KOPT-K1 (cell line): ENCODE measurements around the gene TUBB4B.

Experiments used
- H3K27ac ChIP-seq: fragments of 200-600 bp; sonication (generic); 2 replicates; pipeline ENCODE4 v1.5.1; 2016; ENCODE audit warnings: antibody characterized with exemption, mild to moderate bottlenecking, low read depth, low read length; ENCODE audit not compliant: poor library complexity, severe bottlenecking
- H3K36me3 ChIP-seq: fragments of 200-600 bp; sonication (generic); 2 replicates; pipeline ENCODE4 v1.5.1; 2017; ENCODE audit warnings: antibody characterized with exemption, mild to moderate bottlenecking, low read length, moderate library complexity; ENCODE audit not compliant: insufficient read depth
- H3K9me3 ChIP-seq: fragments of 200-600 bp; sonication (generic); 2 replicates; pipeline ENCODE4 v1.5.1; 2017; ENCODE audit warnings: antibody characterized with exemption, low read length, mild to moderate bottlenecking; ENCODE audit not compliant: insufficient read depth, poor library complexity, severe bottlenecking

Gene TUBB4B

DNA sequence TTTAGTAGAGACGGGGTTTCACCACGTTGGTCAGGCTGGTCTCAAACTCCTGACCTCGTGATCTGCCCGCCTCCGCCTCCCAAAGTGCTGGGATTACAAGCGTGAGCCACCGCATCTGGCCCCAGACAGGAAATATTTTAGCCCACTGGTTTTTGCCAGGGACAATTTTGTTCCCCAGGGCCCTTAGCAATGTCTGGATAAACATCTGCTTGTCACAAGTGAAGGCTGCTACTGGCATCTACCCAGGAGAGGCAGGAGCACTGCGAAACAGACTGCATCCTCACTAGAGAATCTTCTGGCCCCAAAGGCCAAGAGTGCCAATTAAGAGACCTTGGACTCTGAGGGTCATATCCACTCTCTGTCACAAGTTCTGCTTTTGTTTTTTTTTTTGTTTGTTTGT, 38.1 kb upstream of the TUBB4B start:
- Histone ChIP-seq H3K36me3 (peaks cover 10% of the 10 kb centered on the region; the same call in 1 of the 2 replicates), H3K27ac (no peak overlapping the region), H3K9me3 (no peaks in the 10 kb centered on the region)

DNA sequence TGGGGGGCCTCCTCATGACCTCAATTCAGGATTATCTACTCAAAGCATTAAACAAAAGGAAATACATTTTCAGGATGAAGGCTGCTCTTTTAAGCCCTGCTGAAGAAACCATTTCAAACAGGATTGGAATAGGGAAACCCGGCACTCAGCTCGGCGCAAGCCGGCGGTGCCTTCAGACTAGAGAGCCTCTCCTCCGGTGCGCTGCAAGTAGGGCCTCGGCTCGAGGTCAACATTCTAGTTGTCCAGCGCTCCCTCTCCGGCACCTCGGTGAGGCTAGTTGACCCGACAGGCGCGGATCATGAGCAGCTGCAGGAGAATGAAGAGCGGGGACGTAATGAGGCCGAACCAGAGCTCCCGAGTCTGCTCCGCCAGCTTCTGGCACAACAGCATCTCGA, 36.4 kb upstream of the TUBB4B start:
- Histone ChIP-seq H3K36me3 (peaks cover 25% of the 10 kb centered on the region), H3K9me3 (no peaks in the 10 kb centered on the region), H3K27ac (peak overlapping the region; percentile 76)

DNA sequence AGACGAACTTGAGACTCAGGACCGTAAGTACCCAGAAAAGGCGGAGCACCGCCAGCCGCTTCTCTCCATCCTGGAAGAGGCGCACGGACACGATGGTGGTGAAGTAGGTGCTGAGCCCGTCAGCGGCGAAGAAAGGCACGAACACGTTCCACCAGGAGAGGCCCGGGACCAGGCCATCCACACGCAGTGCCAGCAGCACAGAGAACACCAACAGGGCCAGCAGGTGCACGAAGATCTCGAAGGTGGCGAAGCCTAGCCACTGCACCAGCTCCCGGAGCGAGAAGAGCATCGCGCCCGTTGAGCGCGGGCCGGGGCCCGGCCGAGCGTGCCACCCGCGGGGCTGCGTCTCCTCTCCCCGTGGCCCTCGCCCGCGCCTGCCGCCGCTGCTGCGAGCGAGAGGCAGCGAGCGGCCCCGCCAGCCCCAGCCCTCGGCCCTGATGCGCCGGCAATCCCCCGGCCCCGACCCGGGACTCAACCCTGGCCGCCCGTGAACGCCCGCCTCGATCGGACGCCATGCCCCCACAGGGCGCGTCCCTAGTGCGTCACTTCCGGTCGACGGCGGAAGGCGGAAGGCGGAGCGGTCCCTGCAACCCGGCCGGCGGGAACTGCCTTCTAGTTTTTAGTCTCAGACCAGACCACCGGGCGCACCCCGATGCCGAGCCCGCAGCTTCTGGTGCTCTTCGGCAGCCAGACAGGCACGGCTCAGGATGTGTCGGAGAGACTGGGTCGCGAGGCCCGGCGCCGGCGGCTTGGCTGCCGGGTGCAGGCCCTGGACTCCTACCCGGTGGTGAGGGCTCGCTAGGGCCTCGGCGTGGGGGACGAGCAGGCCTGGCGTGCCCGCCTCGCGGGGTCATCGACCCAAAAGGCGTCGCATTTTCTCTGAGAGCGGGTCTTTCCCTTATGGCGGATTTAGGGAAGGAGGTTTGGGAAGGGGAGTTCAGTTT, 35.7 kb upstream of the TUBB4B start, which contains the start of the genes NDOR1 and TMEM203:
TSS of gene NDOR1 (plus strand) at position 575 of the 944 bp plus-strand sequence. CDS start at position 653, 78 bp downstream.
TSS of gene TMEM203 (minus strand) at position 523 of the 944 bp plus-strand sequence. CDS start at position 289, 234 bp downstream.
- H3K9me3 ChIP-seq, result no peaks in the 10 kb centered on the region
- peak within 1 kb of the TSS; percentile 76 for H3K27ac ChIP-seq

DNA sequence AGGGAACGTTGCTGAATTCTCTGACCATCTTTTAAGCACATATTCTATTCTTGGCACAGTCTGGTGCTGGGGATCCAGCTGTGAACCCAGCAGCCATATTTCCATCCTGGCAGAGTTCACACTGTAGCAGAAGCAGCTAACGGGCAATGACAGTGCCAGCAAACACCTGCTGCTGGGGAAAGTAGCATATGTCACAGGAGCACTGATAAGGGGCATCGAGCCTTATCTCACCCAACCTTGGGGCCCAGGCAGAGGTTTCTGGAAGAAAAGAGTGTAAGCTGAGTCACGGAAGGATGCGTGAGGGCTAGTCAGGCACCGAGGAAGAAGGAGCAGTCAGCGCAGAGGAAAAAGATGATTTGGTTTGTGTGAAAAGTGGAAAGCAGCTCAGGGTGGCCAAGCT, 34.5 kb upstream of the TUBB4B start:
- H3K36me3 ChIP-seq, result peaks cover 42% of the 10 kb centered on the region
- peak overlapping the region; percentile 76 for H3K27ac ChIP-seq
- no peaks in the 10 kb centered on the region for H3K9me3 ChIP-seq

More for the DNA sequence above, 35.7 kb upstream of the TUBB4B start, which contains the start of the genes NDOR1 and TMEM203:
- peaks cover 31% of the 10 kb centered on the region for H3K36me3 ChIP-seq

DNA sequence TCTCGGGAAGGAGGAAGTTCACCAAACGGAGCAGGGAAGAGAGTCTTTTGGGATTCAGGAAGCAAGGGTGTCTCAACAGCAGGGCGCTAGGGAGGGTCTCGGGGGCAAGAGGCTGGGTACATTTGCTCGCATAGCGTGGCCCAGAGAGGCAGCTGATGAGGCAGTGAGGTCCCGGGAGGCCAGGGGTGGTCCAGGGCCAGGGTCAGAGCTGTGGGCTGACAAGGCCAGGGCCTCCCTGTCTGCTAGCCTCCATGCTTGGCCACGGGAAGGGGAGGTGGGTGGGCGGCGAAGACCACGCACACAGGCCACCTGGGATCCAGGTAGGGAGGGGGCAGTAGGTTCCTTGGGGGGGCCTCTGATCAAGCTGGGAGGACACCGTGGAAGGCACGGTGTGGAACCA, 29.6 kb upstream of the TUBB4B start:
- Histone ChIP-seq H3K36me3 (peaks cover 84% of the 10 kb centered on the region), H3K27ac (no peak overlapping the region)

DNA sequence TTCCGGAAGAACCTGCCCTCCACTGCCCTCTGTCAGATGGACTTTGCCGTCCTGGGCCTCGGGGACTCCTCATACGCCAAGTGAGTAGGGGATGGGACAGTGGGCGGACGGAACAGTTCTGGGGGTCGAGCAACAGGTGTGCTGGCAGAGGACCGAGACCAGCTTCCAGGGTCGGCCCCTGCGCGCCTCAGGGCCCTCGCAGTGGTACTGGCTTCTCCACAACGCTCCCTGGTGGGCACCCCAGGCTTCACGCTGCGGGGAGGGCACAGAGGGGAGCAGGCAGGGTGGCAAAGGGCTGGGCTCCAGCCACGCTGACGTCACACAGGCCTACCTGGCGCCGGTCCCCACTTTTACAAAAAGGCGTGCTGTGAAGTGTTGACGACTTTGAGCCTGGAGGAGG, 28.6 kb upstream of the TUBB4B start:
- Histone ChIP-seq H3K36me3 (peaks cover 86% of the 10 kb centered on the region), H3K9me3 (no peaks in the 10 kb centered on the region), H3K27ac (no peak overlapping the region)

More for the DNA sequence above, 29.6 kb upstream of the TUBB4B start:
- H3K9me3 ChIP-seq, result no peaks in the 10 kb centered on the region

DNA sequence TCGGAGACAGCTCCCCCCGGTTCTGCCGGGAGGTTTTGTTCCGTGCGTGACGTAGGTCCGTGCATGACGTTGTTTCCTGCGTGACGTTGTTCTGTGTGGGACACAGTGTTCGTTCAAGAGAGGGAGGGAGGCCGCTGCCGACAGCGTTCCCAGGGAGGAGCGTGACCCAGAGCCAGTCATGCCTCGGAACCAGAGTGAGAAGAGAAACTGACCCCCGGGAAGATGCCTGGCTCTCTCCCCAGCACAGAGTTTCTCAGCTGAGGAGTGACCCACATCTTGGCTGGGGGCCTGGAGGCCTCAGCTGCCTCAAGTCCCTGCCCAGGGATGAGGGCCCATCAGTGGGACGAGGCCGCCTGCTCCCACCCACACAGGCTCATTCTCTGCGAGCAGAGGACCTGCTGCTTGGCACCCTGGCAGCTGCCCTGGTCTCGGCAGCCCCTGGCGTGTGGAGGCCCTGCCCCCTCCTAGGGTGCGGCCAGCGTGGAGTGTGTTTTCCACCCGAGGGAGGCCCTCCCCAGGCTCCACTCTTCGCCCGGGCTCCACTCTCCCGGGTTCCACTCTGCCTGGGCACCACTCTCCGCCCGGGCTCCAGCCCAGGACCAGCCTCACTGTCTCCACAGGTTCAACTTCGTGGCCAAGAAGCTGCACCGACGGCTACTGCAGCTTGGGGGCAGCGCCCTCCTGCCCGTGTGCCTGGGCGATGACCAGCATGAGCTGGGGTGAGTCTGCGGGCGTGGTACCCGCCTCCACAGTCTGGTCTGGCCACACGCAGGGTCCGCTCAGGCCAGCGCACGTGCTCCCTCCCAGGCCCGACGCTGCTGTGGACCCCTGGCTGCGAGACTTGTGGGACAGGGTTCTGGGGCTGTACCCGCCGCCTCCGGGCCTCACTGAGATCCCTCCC, 27.7 kb upstream of the TUBB4B start:
- Histone ChIP-seq H3K27ac (no peak overlapping the region), H3K36me3 (peaks cover 84% of the 10 kb centered on the region), H3K9me3 (no peaks in the 10 kb centered on the region)

DNA sequence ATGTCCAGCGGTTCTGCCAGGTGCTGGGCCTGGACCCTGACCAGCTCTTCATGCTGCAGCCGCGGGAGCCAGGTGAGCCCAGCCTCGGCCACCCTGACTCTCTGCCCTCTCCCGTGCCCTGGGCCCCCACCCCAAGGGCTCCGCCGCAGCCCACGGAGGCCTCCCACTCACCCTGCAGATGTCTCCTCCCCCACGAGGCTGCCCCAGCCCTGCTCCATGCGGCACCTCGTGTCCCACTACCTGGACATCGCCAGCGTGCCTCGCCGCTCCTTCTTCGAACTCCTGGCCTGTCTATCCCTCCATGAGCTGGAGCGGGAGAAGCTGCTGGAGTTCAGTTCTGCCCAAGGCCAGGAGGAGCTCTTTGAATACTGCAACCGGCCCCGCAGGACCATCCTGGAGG, 26.5 kb upstream of the TUBB4B start:
- peaks cover 79% of the 10 kb centered on the region for H3K36me3 ChIP-seq
- no peaks in the 10 kb centered on the region for H3K9me3 ChIP-seq
- H3K27ac ChIP-seq, result no peak overlapping the region

DNA sequence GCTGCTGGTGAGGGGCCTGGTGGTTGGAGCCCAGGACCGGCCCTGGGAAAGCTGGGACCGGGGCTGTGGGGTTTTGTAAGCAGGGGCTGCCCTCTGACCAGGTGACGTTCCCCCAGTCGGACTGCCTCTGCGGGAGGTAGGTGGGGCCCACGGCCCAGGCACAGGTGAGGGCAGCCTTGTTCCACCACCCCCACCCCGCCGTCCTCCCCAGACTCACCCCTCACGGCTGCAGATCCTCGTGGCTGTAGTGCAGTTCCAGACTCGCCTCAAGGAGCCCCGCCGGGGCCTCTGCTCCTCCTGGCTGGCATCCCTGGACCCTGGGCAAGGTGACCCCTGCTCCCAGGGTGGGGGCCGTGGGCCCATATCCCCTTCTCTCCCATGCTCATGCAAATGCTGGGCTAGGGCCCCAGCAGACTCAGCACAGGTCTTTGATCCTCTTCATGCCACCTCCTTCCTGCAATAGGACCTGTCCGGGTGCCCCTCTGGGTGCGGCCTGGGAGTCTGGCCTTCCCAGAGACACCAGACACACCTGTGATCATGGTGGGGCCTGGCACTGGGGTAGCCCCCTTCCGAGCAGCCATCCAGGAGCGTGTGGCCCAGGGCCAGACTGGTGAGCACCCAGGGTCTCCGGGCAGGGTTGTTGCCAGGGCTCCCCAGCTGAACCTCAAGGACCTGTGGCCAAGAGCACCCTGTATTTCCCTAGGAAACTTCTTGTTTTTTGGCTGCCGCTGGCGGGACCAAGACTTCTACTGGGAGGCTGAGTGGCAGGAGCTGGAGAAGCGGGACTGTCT, 25.7 kb upstream of the TUBB4B start:
- Histone ChIP-seq H3K9me3 (no peaks in the 10 kb centered on the region), H3K27ac (no peak overlapping the region), H3K36me3 (peaks cover 72% of the 10 kb centered on the region; the same call in 1 of the 2 replicates)

DNA sequence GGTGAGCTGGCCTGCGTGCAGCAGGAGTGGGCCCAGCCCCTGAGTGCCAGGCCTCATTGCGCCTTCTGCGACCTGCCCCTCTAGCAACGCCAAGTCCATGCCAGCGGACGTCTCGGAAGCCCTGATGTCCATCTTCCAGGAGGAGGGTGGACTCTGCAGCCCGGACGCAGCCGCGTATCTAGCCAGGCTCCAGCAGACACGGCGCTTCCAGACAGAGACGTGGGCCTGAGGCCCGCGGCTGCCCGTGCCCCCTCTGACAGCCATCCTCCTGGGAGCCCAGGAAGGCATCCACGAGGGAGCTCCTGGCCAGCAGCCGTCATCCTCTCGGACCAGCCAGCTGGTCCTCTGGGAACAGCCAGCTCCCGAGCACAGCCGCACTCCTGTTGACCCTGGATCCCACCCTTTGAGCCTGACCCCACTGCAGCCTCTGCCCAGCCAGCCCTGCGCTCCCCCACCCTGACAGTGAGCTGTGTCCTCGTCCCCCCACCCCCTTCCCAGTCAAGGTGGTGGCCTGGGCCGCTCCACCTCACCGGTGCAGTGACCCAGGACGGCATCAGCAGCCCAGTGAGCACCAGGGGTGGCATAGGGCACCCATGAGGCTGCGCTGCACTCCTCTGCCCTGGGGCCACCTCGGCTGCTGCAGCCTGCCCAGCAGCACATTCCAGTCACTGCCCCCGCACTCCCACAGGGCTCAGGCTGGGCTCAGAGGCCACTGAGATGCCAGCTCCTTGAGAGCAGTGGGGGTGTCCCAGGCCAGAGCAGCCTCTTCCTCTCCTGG, 24.7 kb upstream of the TUBB4B start:
- H3K27ac ChIP-seq, result no peak overlapping the region
- H3K36me3 ChIP-seq, result peaks cover 63% of the 10 kb centered on the region; the same call in 1 of the 2 replicates

DNA sequence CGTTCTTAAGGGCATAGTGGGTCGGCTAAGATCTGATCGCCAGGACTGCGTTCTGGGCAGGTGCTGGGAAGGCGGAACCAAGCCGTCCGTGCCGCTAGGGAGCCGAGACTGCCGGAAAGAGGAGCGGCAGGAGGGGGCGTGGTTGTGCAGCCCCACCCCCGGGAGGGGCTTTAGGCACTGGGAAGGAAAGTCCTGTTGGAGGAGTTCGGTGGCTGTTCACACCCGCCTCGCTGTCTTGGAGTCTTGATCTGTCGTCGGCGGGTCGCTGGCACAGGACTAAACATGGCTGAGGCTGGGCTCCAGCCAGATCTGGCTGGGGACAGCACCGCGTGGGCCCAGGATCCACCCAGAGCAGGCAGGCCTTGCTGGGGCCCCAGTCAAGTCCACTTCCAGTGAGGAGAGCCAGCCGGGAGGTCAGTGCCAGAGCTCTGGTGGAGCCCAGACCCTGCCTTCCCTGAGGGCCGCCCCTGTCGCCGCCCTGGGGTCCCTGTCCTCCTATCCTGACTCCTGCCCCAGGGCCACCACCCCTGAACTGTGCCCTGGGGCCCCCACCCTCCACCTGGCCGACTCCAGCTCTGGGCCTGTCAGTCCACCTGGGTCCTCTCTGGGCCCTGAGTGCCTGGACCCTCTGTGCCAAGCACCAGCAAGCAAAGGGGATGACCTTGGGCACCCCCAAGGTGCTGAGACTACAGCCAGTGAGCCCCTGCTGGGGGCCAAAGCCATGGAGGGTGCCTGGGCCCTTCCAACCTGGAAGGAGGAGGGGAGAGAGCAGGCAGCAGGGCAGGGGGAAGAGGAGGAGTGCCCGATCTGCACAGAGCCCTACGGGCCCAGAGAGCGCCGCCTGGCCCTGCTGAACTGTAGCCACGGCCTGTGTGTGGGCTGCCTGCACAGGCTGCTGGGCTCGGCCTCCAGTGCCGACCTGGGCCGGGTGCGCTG, 23.5 kb upstream of the TUBB4B start:
- Histone ChIP-seq H3K9me3 (no peaks in the 10 kb centered on the region), H3K36me3 (peaks cover 58% of the 10 kb centered on the region; the same call in 1 of the 2 replicates), H3K27ac (no peak overlapping the region)

More for the DNA sequence above, 24.7 kb upstream of the TUBB4B start:
- no peaks in the 10 kb centered on the region for H3K9me3 ChIP-seq

DNA sequence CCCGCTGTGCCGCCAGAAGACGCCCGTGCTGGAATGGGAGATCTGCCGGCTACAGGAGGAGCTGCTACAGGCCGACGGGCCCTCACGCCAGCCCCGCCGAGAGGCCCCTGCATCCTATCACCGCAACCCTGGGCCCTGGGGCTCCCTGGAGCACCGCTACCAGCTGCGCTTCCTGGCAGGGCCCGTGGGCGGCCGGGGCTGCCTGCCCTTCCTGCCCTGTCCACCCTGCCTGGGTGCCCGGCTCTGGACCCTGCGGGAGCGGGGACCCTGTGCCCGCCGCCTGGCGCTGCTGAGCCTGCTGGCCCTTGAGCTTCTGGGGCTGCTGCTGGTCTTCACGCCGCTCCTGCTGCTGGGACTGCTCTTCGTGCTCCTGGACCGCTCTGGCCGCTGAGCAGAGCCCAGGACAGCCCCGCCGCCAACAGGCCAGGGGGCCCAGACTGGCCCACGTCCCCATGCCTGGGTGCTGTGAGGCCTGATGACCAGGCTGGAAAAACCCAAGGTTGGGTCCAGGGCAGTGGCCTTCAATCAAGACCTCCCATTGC, 22.8 kb upstream of the TUBB4B start:
- Histone ChIP-seq H3K27ac (no peak overlapping the region), H3K36me3 (peaks cover 51% of the 10 kb centered on the region; the same call in 1 of the 2 replicates), H3K9me3 (no peaks in the 10 kb centered on the region)
